Adrenal gland (tissue), 12 donors: ENCODE data around the gene DCDC2C. TPM values are rescaled to one million over a fixed set of nuclear protein-coding genes. Genes with fewer than 3 reads are reported as not detected.

Experiments used
- DNase-seq, 7 donors: peaks; one replicate each; pipeline ENCODE4 v3.0.0-alpha.2; 2019 to 2020
- H3K27ac ChIP-seq, 5 donors: fragments of 200-600 bp; sonication (generic) in 4 of 5; 1 replicate in 3 of 5; 2 replicates in 2 of 5; pipeline versions ENCODE4 v1.5.1 to v1.8.0; 2016 to 2020; ENCODE audit warnings: mild to moderate bottlenecking in 1 of 5
- H3K27me3 ChIP-seq: fragments of 200-600 bp; 2 replicates; pipeline ENCODE4 v1.8.0; 2021
- H3K36me3 ChIP-seq, 2 donors: fragments of 200-600 bp; replicated peaks in 1 of 2; 1 replicate in 1 of 2; 2 replicates in 1 of 2; pipeline versions ENCODE4 v1.5.1 to v1.8.0; 2018 to 2022
- H3K4me1 ChIP-seq, 2 donors: fragments of 200-600 bp; replicated peaks in 1 of 2; 1 replicate in 1 of 2; 2 replicates in 1 of 2; pipeline versions ENCODE4 v1.5.1 to v1.8.0; 2018 to 2021
- H3K4me3 ChIP-seq, 4 donors: fragments of 200-600 bp; sonication (generic) in 3 of 4; one replicate each; pipeline ENCODE4 v1.5.1; 2016 to 2018
- H3K9me3 ChIP-seq, 3 donors: fragments of 200-600 bp; sonication (generic) in 1 of 3; replicated peaks in 1 of 3; 1 replicate in 2 of 3; 2 replicates in 1 of 3; pipeline versions ENCODE4 v1.5.1 to v1.8.0; 2016 to 2021
- POLR2A ChIP-seq, 2 donors: fragments of 450-650 bp; IDR thresholded peaks; one replicate each; pipeline ENCODE4 v1.6.1; 2017; ENCODE audit warnings: antibody characterized with exemption in 2 of 2, mild to moderate bottlenecking in 2 of 2, moderate library complexity in 1 of 2
- WGBS, 4 donors: extraction: QIAGEN DNeasy Blood & Tissue Kit in 2 of 4; methylation state at CpG; one replicate each; pipeline versions ENCODE4 v1.1.5 to v1.1.7; 2013 to 2017; 5-methylcytosine and 5-hydroxymethylcytosine counted together
- intact Hi-C, 2 donors: fragments of 100-400 bp; cut with DNase I; formaldehyde crosslinking; loops; one replicate each; pipeline versions ENCODE4 v1.14.1 to v1.15.0; 2022 to 2023
- polyA plus RNA-seq, 3 donors: library from polyadenylated mRNA; stranded (reverse); fragments of 200-250 nt in 2 of 3; fragments of 350-450 nt in 1 of 3; fragmentation: Illumina TruSeq in 1 of 3; extraction: RNeasy Lipid Tissue Mini Kit (QIAGEN cat#74804) in 1 of 3; gene quantifications; one replicate each; pipeline ENCODE4 v1.2.3, GENCODE V29; 2013 to 2014
- total RNA-seq, 9 donors: library from RNA; depleted of rRNA in 4 of 9; stranded (reverse); fragments of >200 nt in 4 of 9; fragments of 120-200 nt in 1 of 9; fragmentation: NEBNext Ultra II Directional in 1 of 9; extraction: Animal tissue kit (Norgen Biotek cat#: 25700) in 1 of 9; gene quantifications; one replicate each; pipeline versions ENCODE4 v1.1.0 to v1.2.4, GENCODE V29; 2013 to 2023
- TF ChIP-seq, protein P1 (sequence below), 6 experiments: fragments of 450-650 bp in 4 of 6; fragments of 200-600 bp in 2 of 6; sonication (generic) in 1 of 6; IDR thresholded peaks; 1 replicate in 5 of 6; 2 replicates in 1 of 6; pipeline versions ENCODE4 v1.5.1 to v1.8.0; 2016 to 2021; ENCODE audit warnings: antibody characterized with exemption in 6 of 6, mild to moderate bottlenecking in 2 of 6, moderate library complexity in 1 of 6
- donor health status: healthy with polysubstance abuse.
- donor health status: Bipolar disorder and iron deficiency.
- donor health status: DM: yes; HTN: yes; CAD: no.
- donor health status: DM: no; HTN: no; CAD: no.
- donor health status: DM: no; HTN: no; CAD: no.
- donor health status: DM: yes; HTN: yes; CAD: no.

DCDC2C gene
- total and polyA plus RNA-seq, 12 donors = 0.18 to 2.0 (median 0.39) TPM; not detected in 6

DNA sequence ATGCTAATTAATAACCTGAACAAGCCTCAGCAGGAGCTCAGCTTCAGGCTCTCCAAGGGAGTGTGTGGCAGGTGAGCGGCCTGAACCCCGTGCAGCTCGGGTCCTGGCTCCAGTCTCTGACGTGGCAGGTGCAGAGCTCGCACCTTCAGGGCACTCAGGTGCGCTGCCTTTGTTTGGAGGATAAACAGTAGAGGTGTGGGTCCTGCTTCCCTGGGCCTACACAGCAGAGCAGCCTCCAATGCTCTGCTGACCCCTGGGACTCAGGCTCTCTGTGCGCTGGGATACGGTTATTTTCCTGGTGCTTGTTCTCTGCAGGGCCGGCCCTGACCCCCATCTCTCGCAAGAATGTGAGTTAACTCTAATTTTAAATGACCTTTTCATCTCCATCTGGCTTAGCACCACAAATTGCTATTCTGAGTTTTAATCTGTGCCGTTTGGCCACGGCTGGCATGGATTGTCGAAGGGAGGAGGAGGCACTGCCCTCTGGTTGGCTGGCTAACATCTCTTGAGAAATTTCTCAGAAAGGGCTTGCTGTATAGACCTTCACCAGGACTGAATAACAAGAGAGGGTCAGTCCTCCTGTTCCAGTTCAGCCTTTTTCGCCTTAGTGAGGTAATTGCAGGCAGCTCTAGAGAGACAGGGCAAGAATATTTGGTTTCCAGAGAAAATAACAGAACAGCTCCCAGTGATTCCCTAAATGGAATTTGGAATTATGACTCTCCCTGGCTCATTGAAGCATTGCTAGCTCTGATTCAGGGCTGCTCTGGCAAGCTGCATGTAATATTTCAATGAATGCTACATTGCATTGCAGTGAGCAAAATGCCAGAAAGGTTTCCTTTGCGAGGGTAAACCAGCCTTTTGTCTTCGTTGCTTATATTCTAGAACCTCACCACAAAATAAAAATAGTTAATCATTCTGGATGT, 161.8 kb downstream of the DCDC2C start:
- H3K4me3 ChIP-seq = no peak overlapping the region
- WGBS, 4 donors = 75 to 84% (median 79%) methylated on average over 16 of the region's 16 CpGs
- no peaks in the 10 kb centered on the region for H3K9me3 ChIP-seq
- no peaks in the 10 kb centered on the region for H3K36me3 ChIP-seq
- TF ChIP-seq POLR2A (IDR thresholded peaks at IDR 0.05) = no peak
- TF ChIP-seq, protein P1, sequence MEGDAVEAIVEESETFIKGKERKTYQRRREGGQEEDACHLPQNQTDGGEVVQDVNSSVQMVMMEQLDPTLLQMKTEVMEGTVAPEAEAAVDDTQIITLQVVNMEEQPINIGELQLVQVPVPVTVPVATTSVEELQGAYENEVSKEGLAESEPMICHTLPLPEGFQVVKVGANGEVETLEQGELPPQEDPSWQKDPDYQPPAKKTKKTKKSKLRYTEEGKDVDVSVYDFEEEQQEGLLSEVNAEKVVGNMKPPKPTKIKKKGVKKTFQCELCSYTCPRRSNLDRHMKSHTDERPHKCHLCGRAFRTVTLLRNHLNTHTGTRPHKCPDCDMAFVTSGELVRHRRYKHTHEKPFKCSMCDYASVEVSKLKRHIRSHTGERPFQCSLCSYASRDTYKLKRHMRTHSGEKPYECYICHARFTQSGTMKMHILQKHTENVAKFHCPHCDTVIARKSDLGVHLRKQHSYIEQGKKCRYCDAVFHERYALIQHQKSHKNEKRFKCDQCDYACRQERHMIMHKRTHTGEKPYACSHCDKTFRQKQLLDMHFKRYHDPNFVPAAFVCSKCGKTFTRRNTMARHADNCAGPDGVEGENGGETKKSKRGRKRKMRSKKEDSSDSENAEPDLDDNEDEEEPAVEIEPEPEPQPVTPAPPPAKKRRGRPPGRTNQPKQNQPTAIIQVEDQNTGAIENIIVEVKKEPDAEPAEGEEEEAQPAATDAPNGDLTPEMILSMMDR (IDR thresholded peaks at IDR 0.05) = no peak
- intact Hi-C loops = no loop called here
- H3K27ac ChIP-seq = no peak overlapping the region
- H3K4me1 ChIP-seq = no peaks in the 10 kb centered on the region
- H3K27me3 ChIP-seq = no peaks in the 10 kb centered on the region
- no peak for DNase-seq

DNA sequence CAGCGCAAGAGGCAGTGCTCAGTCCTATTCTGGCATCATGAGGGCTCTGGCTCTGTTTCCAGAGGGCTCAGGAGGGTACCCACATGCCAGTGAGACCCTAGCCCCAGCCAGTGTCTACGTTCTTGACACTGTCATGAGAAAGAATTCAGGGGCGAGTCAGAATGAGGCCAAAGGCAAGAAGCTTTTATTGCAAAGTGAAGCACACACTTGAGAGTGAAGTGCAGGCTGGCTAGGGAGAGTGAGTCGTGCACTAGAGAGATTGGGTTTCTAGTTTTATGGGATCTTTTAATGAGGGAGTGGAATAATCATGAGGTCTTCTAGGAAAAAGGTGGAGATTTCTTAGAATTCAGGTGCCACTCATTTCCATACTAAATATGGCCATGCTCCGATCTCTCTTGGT, 164.1 kb downstream of the DCDC2C start:
- intact Hi-C loops = no loop called here
- TF ChIP-seq POLR2A (IDR thresholded peaks at IDR 0.05) = no peak
- TF ChIP-seq, protein P1 (IDR thresholded peaks at IDR 0.05) = no peak
- no peaks in the 10 kb centered on the region for H3K9me3 ChIP-seq
- no peak for DNase-seq
- no peak overlapping the region for H3K4me3 ChIP-seq
- no peaks in the 10 kb centered on the region for H3K4me1 ChIP-seq
- H3K27ac ChIP-seq = no peak overlapping the region
- H3K27me3 ChIP-seq = no peaks in the 10 kb centered on the region
- H3K36me3 ChIP-seq = no peaks in the 10 kb centered on the region
- WGBS, 4 donors = 77 to 84% (median 80%) methylated on average over 5 of the region's 5 CpGs

DNA sequence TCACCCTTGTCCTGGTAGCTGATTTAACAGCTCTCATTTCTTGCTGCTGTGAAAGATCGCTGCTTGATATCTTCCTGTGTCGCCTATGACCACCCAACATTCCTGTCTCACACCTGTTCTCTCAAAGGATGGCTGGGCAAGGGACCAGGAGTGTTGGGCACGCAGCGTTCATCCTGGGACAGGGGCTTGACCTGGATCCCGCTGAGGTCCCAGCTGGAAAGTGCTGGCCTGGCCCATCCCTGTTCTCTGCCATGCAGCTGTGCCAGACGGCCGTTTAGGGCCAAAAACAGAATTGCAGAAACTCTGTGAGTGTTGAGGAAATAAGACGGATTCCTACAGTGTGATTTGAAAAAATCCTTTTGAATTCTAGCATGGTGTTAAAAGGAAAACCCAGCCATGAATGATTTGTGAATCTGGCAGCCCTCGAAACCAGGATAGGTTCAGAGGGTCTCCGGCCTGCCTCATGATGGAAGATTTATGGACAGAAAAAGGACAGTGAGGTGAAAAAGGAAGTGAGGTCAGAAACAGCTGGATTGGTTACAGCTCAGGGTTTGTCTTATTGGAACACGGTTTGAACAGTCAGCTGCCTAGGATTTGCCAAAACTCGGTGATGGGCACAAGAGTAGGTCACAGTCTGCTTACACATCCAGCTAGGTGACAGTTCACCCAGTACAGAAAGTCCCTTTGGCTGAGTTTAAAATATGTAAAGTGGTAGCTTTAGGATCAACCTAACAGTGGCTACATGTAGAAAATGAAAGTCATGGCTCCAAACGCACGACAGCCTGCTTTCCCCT, 164.8 kb downstream of the DCDC2C start:
- no peaks in the 10 kb centered on the region for H3K4me1 ChIP-seq
- no peak for DNase-seq
- WGBS, 4 donors = 59 to 71% (median 62%) methylated on average over 12 to 14 of the region's 14 CpGs
- H3K4me3 ChIP-seq = no peak overlapping the region
- no peaks in the 10 kb centered on the region for H3K9me3 ChIP-seq
- no peaks in the 10 kb centered on the region for H3K36me3 ChIP-seq
- intact Hi-C loops = no loop called here
- H3K27me3 ChIP-seq = no peaks in the 10 kb centered on the region
- TF ChIP-seq, protein P1 (IDR thresholded peaks at IDR 0.05) = no peak
- TF ChIP-seq POLR2A (IDR thresholded peaks at IDR 0.05) = no peak
- no peak overlapping the region for H3K27ac ChIP-seq

DNA sequence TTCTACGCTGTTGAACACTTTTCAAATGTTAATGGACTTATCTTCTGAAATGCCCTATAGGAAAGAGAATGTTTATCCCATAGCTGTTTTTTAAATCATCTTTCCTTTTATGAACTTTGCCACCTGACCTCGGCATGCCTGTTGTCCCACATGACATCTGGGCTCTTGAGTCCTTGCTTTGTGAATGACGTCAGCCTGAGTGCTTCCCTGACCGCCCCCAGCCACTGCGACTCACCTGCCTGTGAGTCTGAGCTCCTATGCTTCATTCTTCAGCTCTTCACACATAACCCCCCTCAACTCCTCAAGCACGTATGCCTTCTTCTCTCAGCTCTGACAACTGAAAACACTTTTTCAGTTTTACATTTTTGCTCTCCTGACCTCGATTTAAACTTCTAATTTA, 166.8 kb downstream of the DCDC2C start:
- WGBS, 4 donors = 69 to 76% (median 75%) methylated on average over 7 of the region's 7 CpGs

More for the DNA sequence above, 166.8 kb downstream of the DCDC2C start:
- no peaks in the 10 kb centered on the region for H3K9me3 ChIP-seq
- no peak for TF ChIP-seq POLR2A (IDR thresholded peaks at IDR 0.05)
- TF ChIP-seq, protein P1 (IDR thresholded peaks at IDR 0.05) = no peak
- no peak overlapping the region for H3K27ac ChIP-seq
- intact Hi-C loops = no loop called here
- H3K4me1 ChIP-seq = no peaks in the 10 kb centered on the region
- no peaks in the 10 kb centered on the region for H3K36me3 ChIP-seq
- H3K4me3 ChIP-seq = no peak overlapping the region
- no peak for DNase-seq
- no peaks in the 10 kb centered on the region for H3K27me3 ChIP-seq
